Stimulated activated CD4-positive, alpha-beta T cell treated with anti-CD3 and anti-CD28 coated beads, Interleukin-15, amount 100 ng/mL, for 48 hours (primary cell): ENCODE data around the gene CDPF1.

Experiments
- DNase-seq, 2 donors: peaks; one replicate each; pipeline ENCODE4 v3.0.0-alpha.2; 2020; ENCODE audit warnings: low read depth in 2 of 2

Gene CDPF1

DNA sequence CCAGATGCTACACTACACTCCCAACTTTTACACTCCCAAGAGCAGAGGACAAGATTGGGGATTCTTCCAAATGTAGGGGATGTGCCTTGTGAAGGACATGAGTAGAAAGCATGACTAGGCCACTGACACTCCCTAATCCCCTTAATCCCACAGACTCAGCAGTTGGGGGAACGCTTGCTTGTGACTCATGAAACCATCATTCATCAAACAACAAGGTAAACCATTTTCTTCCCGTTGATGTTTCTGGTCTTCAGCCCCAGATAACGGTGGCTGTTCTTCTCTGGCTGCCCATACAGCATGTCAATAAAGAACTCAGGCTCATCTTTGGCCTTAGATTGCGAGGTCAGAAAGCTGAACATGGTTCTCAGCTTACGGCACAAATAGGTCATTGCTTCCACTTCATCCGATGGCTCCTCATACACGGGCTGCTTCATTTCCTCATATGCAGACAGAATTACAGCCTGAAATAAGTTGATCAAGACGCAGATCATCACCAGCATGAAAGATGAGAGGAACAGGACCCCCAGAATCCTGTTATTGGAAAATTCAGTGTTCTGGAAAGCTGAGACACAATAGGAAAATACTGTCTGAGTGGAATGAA is 6.4 kb upstream of the CDPF1 start:
- DNase-seq: no peak

DNA sequence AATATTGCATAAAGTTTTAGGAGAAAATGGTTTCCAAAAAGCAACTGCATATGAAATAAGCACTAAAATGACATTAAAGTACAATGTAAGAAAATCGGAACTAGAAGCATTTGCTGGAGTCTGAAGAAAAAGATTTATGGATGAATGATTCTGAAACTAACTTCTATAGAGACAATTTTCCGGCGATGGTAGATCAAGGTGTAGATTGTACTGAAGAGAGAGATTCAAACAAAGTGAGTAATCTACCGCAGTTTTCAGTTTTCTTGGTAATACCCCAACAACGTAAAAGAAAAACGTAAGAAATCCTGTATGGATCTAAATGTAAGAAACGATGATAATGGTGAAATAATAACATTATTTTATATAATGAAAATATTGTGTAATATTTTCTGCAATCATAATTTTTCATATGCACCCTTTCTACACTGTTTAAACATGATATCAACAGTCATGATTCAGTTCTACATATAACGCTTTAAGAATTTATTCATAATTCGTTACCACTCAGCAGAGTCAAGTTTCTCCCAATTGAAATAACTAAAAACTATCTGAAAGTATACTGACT is 1.8 kb upstream of the CDPF1 start:
- DNase-seq: no peak

- no peak for DNase-seq
These were observed 1.2 kb upstream of the CDPF1 start for GRCh38 chr22:46251266-46251665.

DNA sequence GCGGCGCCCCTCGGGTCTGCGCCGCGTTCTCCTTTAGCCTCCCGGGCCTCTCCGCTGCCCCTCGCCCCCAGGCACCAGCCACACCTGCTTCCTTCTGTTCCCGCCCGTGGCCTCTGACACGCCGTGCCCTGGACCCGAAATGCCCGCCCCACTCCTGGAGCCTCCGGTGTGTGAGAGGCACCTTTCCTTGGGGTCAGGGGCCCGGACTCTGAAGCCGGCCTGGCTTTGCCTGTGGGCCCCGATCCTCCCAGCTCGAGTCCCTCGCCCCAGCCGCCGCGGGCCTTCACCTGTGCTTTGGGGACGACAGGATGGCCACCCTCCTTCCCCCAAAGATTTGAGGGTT is 661 bp upstream of the CDPF1 start:
- DNase-seq: no peak

DNA sequence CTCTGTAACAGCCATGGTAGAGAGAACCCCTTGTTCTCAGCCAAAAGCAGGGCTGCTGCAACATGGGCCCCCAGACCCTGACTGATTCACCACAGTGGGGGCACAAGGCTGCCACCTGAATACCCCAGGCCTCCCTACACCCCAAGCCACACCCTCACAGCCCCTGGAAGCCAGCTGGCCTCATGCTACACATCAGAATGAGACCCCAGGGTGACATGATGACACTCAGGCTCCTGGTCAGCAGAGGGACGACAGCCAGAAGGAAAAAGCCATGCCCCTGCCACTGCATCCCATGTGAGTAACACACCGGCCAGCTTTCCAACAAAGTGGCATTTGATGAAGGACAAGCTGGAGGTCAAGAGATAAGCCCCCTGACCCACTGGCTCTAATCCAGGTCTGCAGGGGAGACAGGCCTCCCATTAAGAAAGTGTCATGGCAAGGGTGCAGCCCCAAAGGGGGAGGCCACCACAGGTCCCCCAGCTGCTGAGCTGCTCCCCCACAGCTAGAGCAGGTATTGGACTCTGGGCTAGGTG is 2.6 kb downstream of the CDPF1 start:
- DNase-seq: no peak

- no peak for DNase-seq
These were observed 3.9 kb downstream of the CDPF1 start for GRCh38 chr22:46246178-46246577.

DNA sequence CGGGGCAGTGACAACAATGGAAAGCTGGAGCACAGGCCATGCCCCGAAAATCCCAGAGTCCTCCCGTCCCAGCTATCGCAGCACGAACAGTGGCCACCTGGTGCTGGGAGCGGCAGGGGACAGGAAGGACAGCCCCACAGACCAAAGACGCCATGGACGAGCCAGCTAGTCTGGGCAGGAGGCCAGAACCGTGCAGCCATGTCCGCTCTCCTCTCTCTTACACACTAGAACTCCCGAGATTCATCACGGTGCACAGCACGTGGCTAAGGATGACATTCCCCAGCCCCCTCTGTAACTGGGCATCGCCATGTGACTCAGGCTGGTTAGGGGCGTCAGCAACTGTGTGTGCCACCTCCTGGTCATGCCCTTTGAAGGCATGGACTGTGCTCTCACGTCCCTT is 4.6 kb downstream of the CDPF1 start:
- DNase-seq: no peak

- no peak for DNase-seq
These were observed 5.3 kb downstream of the CDPF1 start for GRCh38 chr22:46244771-46245170.

GRCh38 chr22:46242076-46242475 is 8.0 kb downstream of the CDPF1 start:
- no peak for DNase-seq

GRCh38 chr22:46241396-46242007 is 8.6 kb downstream of the CDPF1 start:
- DNase-seq: no peak

GRCh38 chr22:46240907-46241306 is 9.2 kb downstream of the CDPF1 start:
- no peak for DNase-seq

- DNase-seq: no peak
These were observed 9.6 kb downstream of the CDPF1 start for GRCh38 chr22:46240506-46240905.

DNA sequence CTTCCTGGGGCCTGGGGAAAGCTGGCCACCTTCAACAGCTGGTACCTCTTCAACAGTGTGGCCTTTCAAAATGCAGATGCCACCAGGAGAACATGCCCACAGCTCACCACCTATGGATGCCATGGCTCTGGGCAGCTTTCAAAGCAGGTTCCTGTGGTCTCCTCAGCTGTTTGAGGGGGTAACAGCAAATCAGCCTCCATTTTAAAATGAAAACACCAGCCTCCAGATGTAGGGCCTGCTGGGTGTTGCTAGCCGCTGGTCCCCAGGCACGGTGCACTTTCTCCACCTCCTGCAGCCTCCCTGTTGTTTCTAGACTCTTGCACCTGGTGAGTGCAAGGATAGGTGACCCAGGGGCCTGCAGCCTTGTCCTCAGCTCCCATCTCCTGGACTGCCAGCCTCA is 10.0 kb downstream of the CDPF1 start:
- DNase-seq: no peak

DNA sequence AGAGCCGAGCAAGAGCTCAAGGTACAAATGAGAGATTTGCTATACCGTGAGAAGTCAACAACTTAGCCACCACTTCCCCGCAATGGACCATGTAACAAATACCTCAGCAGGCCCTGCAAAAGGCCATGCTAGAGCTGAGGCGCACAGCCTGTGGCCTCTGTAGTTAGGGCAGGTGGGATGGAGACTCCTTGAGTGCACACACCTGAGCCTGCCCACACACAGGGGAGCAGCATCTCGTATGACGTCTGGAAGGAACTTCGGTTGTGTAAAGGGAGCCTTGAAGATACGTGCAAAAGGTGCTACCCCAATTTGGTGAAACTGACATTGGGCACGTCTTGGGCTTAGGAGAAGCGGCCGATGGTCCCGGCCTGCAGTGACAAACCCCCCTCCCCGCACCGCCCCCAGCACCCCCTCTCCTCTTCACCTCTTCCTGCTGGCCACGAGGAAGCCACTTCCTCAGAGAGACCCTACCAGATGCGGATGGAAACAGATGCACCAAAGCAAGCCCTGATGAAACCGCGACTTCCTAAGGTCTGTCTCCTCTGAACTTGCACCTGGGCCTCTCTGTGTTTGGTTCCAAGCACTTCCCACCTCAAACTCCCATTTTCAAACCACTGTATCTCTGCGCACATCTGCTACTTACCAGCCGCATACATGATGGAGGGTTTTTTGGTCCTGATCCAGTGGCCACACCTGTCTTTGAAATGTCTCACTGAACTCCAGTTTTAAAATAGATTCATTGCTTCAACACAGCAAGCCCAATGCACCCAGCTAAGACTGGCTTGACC is 10.6 kb downstream of the CDPF1 start:
- DNase-seq: no peak

DNA sequence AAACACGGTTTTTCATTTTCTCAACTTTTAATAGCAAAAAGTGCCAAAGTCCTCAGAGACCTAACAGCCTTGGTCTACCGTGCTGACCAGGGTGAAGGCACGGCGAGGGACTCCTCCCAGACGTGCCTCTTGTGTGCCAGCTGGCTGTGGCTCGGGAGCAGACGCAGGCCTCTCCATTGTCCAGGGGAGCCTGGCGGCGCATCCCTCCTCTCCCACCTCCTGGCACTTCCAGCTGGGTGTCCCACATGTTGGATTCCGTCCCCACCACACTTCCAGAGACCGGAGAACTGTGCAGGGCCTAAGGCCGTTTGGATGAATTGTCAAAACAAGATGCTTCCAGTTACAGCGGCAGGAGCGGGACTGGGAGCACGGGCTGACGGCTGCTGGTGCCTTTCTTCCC is 11.6 kb downstream of the CDPF1 start:
- no peak for DNase-seq

DNA sequence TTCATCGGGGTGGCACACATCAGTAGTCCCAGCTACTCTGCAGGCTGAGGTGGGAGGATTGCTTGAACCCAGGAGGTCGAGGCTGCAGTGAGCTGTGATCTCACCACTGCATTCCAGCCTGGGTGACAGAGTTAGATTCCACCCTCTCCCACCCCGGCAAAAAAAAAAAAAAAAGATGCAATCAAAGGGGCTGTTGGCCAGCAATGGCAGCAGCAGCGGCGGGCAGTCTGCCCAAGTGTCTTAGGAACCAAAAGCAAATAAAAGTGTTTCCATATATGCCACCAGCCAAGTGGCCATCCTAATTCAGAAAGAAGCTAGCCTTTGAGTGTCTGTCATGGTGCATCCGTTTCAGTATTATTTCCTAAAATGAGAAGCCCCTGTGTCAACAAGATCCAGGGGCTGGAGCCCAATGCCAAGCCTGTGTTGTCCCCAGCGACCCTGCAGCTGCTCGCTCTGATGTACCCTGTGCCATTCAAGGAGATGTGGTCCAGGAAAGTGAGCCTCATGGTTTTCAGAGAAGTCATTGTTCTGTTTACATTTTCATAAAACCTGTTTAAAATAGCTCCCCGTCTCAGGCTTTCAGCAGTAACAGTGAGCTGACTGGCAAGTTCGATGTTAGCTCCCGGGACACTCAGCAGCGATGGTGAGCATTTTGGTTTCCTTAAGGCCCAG is 12.5 kb downstream of the CDPF1 start:
- no peak for DNase-seq

GRCh38 chr22:46234969-46235368 is 15.1 kb downstream of the CDPF1 start:
- no peak for DNase-seq

GRCh38 chr22:46233231-46233630 is 16.9 kb downstream of the CDPF1 start:
- DNase-seq: no peak

DNA sequence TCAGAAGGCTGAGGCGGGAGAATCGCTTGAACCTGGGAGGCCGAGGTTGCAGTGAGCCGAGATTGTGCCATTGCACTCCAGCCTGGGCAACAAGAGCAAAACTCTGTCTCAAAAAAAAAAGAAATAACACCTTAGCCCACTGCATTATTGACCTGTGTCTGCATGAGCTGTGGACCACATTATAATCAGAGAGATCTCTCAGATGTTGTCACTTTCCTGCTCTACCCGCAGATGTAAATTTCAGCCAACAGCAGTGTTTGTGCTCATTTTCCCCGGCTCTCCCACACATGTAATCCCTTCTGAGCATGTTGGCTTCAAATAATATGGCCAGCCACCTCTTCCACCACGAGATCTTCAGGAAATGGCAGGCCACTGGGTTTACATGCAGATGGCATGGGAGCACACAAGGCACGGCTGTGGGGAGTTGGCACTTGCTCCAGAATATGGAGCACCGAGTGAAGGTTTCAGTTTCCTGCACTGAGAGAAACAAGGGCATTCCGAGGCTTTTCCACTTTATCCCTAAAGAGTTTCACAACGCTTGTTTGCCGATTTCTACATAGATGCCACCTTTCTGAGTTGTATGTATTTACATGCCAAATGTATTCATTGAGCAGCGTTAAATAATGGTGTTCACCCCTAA is 19.7 kb downstream of the CDPF1 start:
- no peak for DNase-seq

DNA sequence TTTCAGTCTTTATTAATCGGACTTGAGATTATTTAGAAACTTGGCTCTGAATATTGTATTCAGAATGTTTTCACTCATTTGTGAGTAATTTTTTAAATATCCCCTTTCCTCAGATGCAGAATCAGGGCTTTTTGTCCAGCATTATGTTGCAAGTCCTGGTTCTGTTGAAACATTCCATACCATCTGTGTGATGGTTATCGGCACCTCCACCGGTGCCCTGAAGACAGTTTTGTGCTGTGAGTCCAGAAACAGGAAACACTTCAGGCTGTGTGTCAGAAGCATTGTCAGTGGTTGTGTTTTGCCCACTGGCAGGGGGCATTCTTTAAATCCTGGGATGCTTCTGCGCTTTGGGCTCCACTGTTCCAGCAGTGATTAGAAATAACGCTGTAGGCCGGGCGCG is 20.4 kb downstream of the CDPF1 start:
- no peak for DNase-seq

DNA sequence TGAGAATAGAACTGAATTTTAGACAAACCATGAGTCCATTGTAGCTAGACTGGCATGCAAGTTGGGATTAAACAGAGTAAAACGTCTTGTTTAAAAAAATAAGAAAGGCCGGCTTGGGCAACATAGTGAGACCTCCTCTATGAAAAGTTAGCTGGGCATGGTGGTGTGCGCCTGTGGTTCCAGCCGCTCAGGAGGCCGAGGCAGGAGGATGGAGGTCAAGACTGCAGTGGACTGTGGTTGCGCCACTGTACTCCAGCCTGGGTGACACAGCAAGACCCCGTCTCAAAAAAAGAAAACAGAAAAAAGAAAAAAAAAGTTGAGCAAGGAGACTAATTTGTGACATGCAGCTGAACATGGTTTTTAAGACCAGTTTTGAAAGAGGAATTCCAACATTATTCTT is 23.5 kb downstream of the CDPF1 start:
- no peak for DNase-seq

GRCh38 chr22:46225631-46226030 is 24.5 kb downstream of the CDPF1 start:
- no peak for DNase-seq
